Endothelial cell of umbilical vein (primary cell): ENCODE measurements around the gene RACGAP1. TPM values are rescaled to one million over a fixed set of nuclear protein-coding genes. Genes with fewer than 3 reads are reported as not detected.
A peak's percentile ranks its signal among the peaks of the same experiment; 100 is the strongest.

ENCODE experiments used
- BruUV-seq: library from RNA; stranded (reverse); fragments of 400-500 nt; replicated peaks from 2 replicates; lab custom pipeline; 2021; lab: Mats Ljungman, UMichigan
- CTCF ChIA-PET: fragments of 300-600, 350-600 bp; sonication (Branson Sonifier 250); formaldehyde crosslinking; loops from one replicate; lab custom pipeline; 2021; ENCODE audit warnings: antibody characterized with exemption, inconsistent platforms; lab: Charles Lee
- POLR2A ChIA-PET: fragments of 300-600, 350-600 bp; sonication (Branson Sonifier 250); formaldehyde crosslinking; loops from one replicate; lab custom pipeline; 2021; ENCODE audit warnings: antibody characterized with exemption, inconsistent platforms; lab: Charles Lee
- DNase-seq: peaks from one replicate; pipeline ENCODE4 v3.0.0-alpha.2; 2011; ENCODE audit warnings: low read depth, low spot score
- FAIRE-seq: peaks from 2 replicates; lab custom pipeline; 2011; peaks lifted over from hg19 to GRCh38; lab: Jason Lieb, UNC
- H2AFZ ChIP-seq: 2 replicates; pipeline ENCODE4 v1.6.0; 2012; ENCODE audit warnings: low read depth, low read length, control low read depth, inconsistent platforms
- H3K27ac ChIP-seq: 2 replicates; pipeline ENCODE4 v1.5.1; 2011; ENCODE audit warnings: low read depth, mild to moderate bottlenecking, control low read depth, low read length, moderate library complexity; ENCODE audit not compliant: insufficient read depth
- H3K27me3 ChIP-seq, 2 experiments: 2 replicates each; pipeline versions ENCODE4 v1.6.0 to v1.6.1; 2011; ENCODE audit warnings: low read length in 2 of 2, mixed read lengths in 1 of 2; ENCODE audit not compliant: control insufficient read depth in 2 of 2, insufficient read depth in 2 of 2
- H3K36me3 ChIP-seq, 2 experiments: 2 replicates in 1 of 2; 3 replicates in 1 of 2; pipeline ENCODE4 v1.5.1; 2011; ENCODE audit warnings: low read length in 2 of 2, mild to moderate bottlenecking in 1 of 2, moderate library complexity in 1 of 2; ENCODE audit not compliant: control insufficient read depth in 2 of 2, insufficient read depth in 2 of 2; ENCODE audit errors: extremely low read depth in 1 of 2
- H3K4me1 ChIP-seq: 3 replicates; pipeline ENCODE4 v1.5.1; 2011; ENCODE audit warnings: mild to moderate bottlenecking, low read length; ENCODE audit not compliant: control insufficient read depth, insufficient read depth; ENCODE audit errors: extremely low read depth
- H3K4me2 ChIP-seq: 2 replicates; pipeline ENCODE4 v1.6.1; 2011; ENCODE audit warnings: low read length, control low read depth, mixed read lengths; ENCODE audit not compliant: insufficient read depth
- H3K4me3 ChIP-seq, 3 experiments: fragments of 200-600 bp in 1 of 3; sonication (generic), shearing (Covaris generic) in 1 of 3; replicated peaks in 1 of 3; 2 replicates each; pipeline ENCODE4 v1.5.1; 2011 to 2016; ENCODE audit warnings: control low read depth in 3 of 3, low read length in 3 of 3, mild to moderate bottlenecking in 2 of 3, inconsistent platforms in 1 of 3, low read depth in 1 of 3, moderate library complexity in 1 of 3; ENCODE audit not compliant: insufficient read depth in 1 of 3
- H3K79me2 ChIP-seq: 2 replicates; pipeline ENCODE4 v1.6.0; 2012; ENCODE audit warnings: low read length, inconsistent platforms; ENCODE audit not compliant: control insufficient read depth, insufficient read depth
- H3K9ac ChIP-seq: replicated peaks from 2 replicates; pipeline ENCODE3; 2011; ENCODE audit warnings: low read length, control low read depth; ENCODE audit not compliant: insufficient read depth; ENCODE audit errors: extremely low read depth
- H3K9me1 ChIP-seq: replicated peaks from 3 replicates; pipeline ENCODE4 v1.6.0; 2011; ENCODE audit warnings: mild to moderate bottlenecking, low read length; ENCODE audit not compliant: control insufficient read depth, insufficient read depth; ENCODE audit errors: extremely low read depth
- H3K9me3 ChIP-seq: replicated peaks from 2 replicates; pipeline ENCODE4 v1.5.1; 2012; ENCODE audit warnings: low read length, inconsistent platforms; ENCODE audit not compliant: control insufficient read depth, insufficient read depth
- H4K20me1 ChIP-seq: replicated peaks from 2 replicates; pipeline ENCODE3; 2011; ENCODE audit warnings: mild to moderate bottlenecking, low read length; ENCODE audit not compliant: control insufficient read depth, insufficient read depth; ENCODE audit errors: extremely low read depth
- CTCF ChIP-seq, 2 donors: IDR thresholded peaks; 1 replicate in 1 of 2; 2 replicates in 1 of 2; pipeline ENCODE4 v1.5.1; 2011; ENCODE audit warnings: low read length in 2 of 2, mild to moderate bottlenecking in 2 of 2, moderate library complexity in 2 of 2, control low read depth in 1 of 2, inconsistent platforms in 1 of 2, low read depth in 1 of 2; ENCODE audit not compliant: insufficient read depth in 1 of 2; ENCODE audit errors: extremely low read depth in 1 of 2
- EZH2 ChIP-seq: IDR thresholded peaks from 2 replicates; pipeline ENCODE4 v1.6.1; 2012; ENCODE audit warnings: borderline replicate concordance, low read depth, mild to moderate bottlenecking, moderate library complexity, low read length, inconsistent platforms; ENCODE audit not compliant: severe bottlenecking
- FOS ChIP-seq: IDR thresholded peaks from 2 replicates; pipeline ENCODE4 v1.6.1; 2011; ENCODE audit warnings: mild to moderate bottlenecking, low read length, moderate library complexity, borderline replicate concordance; ENCODE audit not compliant: insufficient read depth
- GATA2 ChIP-seq: IDR thresholded peaks from 2 replicates; pipeline ENCODE4 v1.7.0; 2011; ENCODE audit warnings: low read depth, mild to moderate bottlenecking, moderate library complexity, mixed read lengths, low read length; ENCODE audit not compliant: insufficient read length, insufficient read depth
- JUN ChIP-seq: IDR thresholded peaks from 2 replicates; pipeline ENCODE4 v1.6.1; 2011; ENCODE audit warnings: borderline replicate concordance, low read depth; ENCODE audit not compliant: insufficient read length, insufficient read depth
- MYC ChIP-seq: IDR thresholded peaks from one replicate; pipeline ENCODE4 v1.6.1; 2011; ENCODE audit warnings: mild to moderate bottlenecking, low read depth, low read length
- POLR2A ChIP-seq: IDR thresholded peaks from 2 replicates; pipeline ENCODE4 v1.6.1; 2012; ENCODE audit warnings: low read depth, mild to moderate bottlenecking, control low read depth, low read length
- POLR2AphosphoS5 ChIP-seq: IDR thresholded peaks from 2 replicates; pipeline ENCODE4 v1.6.1; 2012; ENCODE audit warnings: low read depth, mild to moderate bottlenecking, control low read depth, low read length, moderate library complexity; ENCODE audit not compliant: insufficient read depth
- dilution Hi-C: fragments of 300-500 bp; cut with MboI; formaldehyde crosslinking; loops from one replicate; pipeline ENCODE4 v1.15.0; 2019; ENCODE audit warnings: low sequenced_read_pairs; ENCODE audit not compliant: extremely low pct_ligation_motif_present
- intact Hi-C: fragments of 100-400 bp; cut with micrococcal nuclease; formaldehyde crosslinking; loops from one replicate; pipeline ENCODE4 v1.10.0; 2022
- polyA plus RNA-seq, 4 experiments: library from polyadenylated mRNA; depleted of rRNA in 3 of 4; stranded (reverse) in 3 of 4; unstranded in 1 of 4; fragments of >200 nt; gene quantifications; 2 replicates each; pipeline versions ENCODE4 v1.2.1 to v1.2.3, GENCODE V29; 2011 to 2012; ENCODE audit warnings: missing spikeins in 1 of 4
- total RNA-seq: library from RNA; stranded (reverse); gene quantifications from 2 replicates; pipeline ENCODE4 v1.2.3, GENCODE V29; 2021
- TF ChIP-seq, protein P1 (sequence below): IDR thresholded peaks from 2 replicates; pipeline ENCODE4 v1.6.1; 2011; ENCODE audit not compliant: insufficient read depth, insufficient read length

RACGAP1 gene
- total and polyA plus RNA-seq, 2 donors (not counting 3 experiments of a cell fraction or from before 2014, with no cell fraction given) = 16.5 to 56.3 TPM

GRCh38 chr12:50058743-50059312 lies 33.5 kb upstream of the RACGAP1 start:
- POLR2A ChIA-PET = interaction anchor here (0.5 kb wide), 1 partner anchor 84 kb away, joined by 3 read pairs; no protein-coding TSS in a partner anchor
- no peak for FAIRE-seq

DNA sequence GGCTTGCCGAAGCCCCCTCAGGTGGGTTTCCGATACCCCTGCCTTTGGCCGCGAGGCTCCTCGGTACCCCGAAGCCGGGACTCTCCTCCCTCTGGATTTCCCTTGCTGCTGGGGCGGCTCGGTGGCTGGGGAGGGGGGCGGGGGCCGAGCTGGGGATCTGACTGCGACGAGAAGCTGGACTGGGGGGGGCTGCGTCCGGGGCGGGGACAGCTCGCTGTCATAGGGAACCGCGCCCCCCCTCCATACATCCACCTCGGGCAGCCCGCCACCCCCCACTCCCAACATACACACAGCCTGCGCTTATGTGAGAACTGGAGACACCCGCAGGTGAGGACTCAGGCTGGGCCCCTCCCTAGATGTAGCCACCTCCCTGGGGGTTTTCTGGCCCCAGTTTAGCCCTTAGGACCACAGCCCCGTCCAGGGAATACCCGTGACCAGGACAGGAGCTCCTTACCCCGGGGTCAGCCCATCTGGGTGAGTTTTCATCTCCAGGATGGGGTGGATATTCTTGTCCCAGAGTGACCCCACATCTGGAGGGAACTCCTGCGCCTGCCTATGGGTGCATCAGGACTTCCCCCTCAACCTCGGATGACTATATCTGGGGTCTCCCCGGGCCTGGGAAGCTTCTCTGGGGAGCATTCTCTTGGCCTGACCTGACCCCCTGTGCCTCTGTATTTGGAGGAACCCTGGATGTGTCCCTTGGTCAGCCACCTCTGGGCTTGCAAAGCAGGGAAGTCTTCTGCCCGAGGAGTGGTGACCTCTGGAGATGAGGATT lies 32.8 kb upstream of the RACGAP1 start:
- POLR2A ChIA-PET = interaction anchor here (0.5 kb wide), 1 partner anchor 84 kb away, joined by 3 read pairs; no protein-coding TSS in a partner anchor
- FAIRE-seq = no peak
- H3K9me1 ChIP-seq = no peaks in the 10 kb centered on the region
- H3K4me2 ChIP-seq = no peak overlapping the region
- dilution Hi-C loops = loop anchor here (25.0 kb wide), 1 partner anchor 96 kb away; the partner anchor contains the start of genes AQP2, AQP5 and AQP6
- peak overlapping the region; percentile 17 for H2AFZ ChIP-seq
- TF ChIP-seq EZH2 (no peak), FOS (no peak), JUN (no peak), POLR2AphosphoS5 (no peak), GATA2 (no peak), CTCF (IDR thresholded peaks at IDR 0.05; ENCODE audit: extremely low read depth in 1 of 2, insufficient read depth in 1 of 2, low read depth in 1 of 2, low read length in 2 of 2) (no peak), POLR2A (no peak), MYC (no peak)
- TF ChIP-seq, protein P1, sequence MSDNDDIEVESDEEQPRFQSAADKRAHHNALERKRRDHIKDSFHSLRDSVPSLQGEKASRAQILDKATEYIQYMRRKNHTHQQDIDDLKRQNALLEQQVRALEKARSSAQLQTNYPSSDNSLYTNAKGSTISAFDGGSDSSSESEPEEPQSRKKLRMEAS = no peak
- no TSS peak for BruUV-seq
- peaks cover 43 to 53% of the 10 kb centered on the region in 2 experiments for H3K27me3 ChIP-seq
- peaks cover 5% of the 10 kb centered on the region for H3K4me1 ChIP-seq
- no peak for DNase-seq
- no peak overlapping the region for H3K9ac ChIP-seq
- CTCF ChIA-PET = interaction anchor here (0.9 to 7.7 kb wide), 5 partner anchors 13 to 89 kb away, joined by 3 to 168 read pairs (median 3); partner anchors contain the start of gene AQP6
- no peaks in the 10 kb centered on the region for H4K20me1 ChIP-seq
- intact Hi-C loops = loop anchor here (1.0 to 2.0 kb wide), 2 partner anchors 191 to 281 kb away; no protein-coding TSS in a partner anchor
- H3K27ac ChIP-seq = no peak overlapping the region
- no peaks in the 10 kb centered on the region for H3K36me3 ChIP-seq
- H3K79me2 ChIP-seq = no peaks in the 10 kb centered on the region
- H3K9me3 ChIP-seq = no peaks in the 10 kb centered on the region
- peak overlapping the region in 2 of 3 experiments; percentile 12 to 52 for H3K4me3 ChIP-seq

More at GRCh38 chr12:50058743-50059312, 33.5 kb upstream of the RACGAP1 start:
- peaks cover 43 to 46% of the 10 kb centered on the region in 2 experiments for H3K27me3 ChIP-seq
- no peaks in the 10 kb centered on the region for H3K9me3 ChIP-seq
- no peaks in the 10 kb centered on the region for H3K9me1 ChIP-seq
- H3K27ac ChIP-seq = no peak overlapping the region
- peaks cover 5% of the 10 kb centered on the region for H3K4me1 ChIP-seq
- intact Hi-C loops = no loop called here
- H3K4me3 ChIP-seq = no peak overlapping the region
- no peak overlapping the region for H2AFZ ChIP-seq
- CTCF ChIA-PET = interaction anchor here (0.8 to 7.7 kb wide), 8 partner anchors 9 to 192 kb away, joined by 3 to 168 read pairs (median 4); partner anchors contain the start of gene AQP6
- no peaks in the 10 kb centered on the region for H3K79me2 ChIP-seq
- H3K9ac ChIP-seq = no peak overlapping the region
- dilution Hi-C loops = loop anchor here (25.0 kb wide), 1 partner anchor 97 kb away; the partner anchor contains the start of genes AQP2, AQP5 and AQP6
- H3K4me2 ChIP-seq = no peak overlapping the region
- H3K36me3 ChIP-seq = no peaks in the 10 kb centered on the region
- no TSS peak for BruUV-seq
- no peak for DNase-seq
- peak; percentile 45 for TF ChIP-seq EZH2
- TF ChIP-seq GATA2 = no peak
- H4K20me1 ChIP-seq = no peaks in the 10 kb centered on the region
